Adrenal gland (tissue), 5 donors: ENCODE measurements around the gene NETO2.

Source experiments
- POLR2A ChIP-seq, 2 donors: fragments of 450-650 bp; IDR thresholded peaks; one replicate each; pipeline ENCODE4 v1.6.1; 2017; ENCODE audit warnings: antibody characterized with exemption in 2 of 2, mild to moderate bottlenecking in 2 of 2, moderate library complexity in 1 of 2
- TF ChIP-seq, protein P1 (sequence below), 6 experiments: fragments of 450-650 bp in 4 of 6; fragments of 200-600 bp in 2 of 6; sonication (generic) in 1 of 6; IDR thresholded peaks; 1 replicate in 5 of 6; 2 replicates in 1 of 6; pipeline versions ENCODE4 v1.5.1 to v1.8.0; 2016 to 2021; ENCODE audit warnings: antibody characterized with exemption in 6 of 6, mild to moderate bottlenecking in 2 of 6, moderate library complexity in 1 of 6
- donor health status: DM: no; HTN: no; CAD: no.

DNA sequence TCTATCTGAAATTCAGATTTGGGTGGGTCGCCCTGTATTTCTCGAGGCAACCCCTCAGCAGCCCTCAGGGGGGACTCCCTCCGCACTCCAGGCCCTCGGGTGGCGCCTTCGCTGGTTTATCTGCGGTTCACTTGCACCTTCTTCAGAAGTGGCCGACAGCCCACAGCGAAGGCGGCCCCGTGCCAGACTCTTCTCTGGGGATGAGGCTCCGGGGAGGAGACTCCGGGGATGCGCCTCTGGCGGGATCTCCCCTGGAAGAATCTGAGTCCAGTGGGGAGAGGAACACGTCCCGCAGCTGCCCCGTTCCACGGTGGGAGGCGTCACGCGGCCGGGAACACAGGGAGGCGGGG is 106.4 kb downstream of the NETO2 start:
- TF ChIP-seq, protein P1, sequence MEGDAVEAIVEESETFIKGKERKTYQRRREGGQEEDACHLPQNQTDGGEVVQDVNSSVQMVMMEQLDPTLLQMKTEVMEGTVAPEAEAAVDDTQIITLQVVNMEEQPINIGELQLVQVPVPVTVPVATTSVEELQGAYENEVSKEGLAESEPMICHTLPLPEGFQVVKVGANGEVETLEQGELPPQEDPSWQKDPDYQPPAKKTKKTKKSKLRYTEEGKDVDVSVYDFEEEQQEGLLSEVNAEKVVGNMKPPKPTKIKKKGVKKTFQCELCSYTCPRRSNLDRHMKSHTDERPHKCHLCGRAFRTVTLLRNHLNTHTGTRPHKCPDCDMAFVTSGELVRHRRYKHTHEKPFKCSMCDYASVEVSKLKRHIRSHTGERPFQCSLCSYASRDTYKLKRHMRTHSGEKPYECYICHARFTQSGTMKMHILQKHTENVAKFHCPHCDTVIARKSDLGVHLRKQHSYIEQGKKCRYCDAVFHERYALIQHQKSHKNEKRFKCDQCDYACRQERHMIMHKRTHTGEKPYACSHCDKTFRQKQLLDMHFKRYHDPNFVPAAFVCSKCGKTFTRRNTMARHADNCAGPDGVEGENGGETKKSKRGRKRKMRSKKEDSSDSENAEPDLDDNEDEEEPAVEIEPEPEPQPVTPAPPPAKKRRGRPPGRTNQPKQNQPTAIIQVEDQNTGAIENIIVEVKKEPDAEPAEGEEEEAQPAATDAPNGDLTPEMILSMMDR (IDR thresholded peaks at IDR 0.05): no peak
- no peak for TF ChIP-seq POLR2A (IDR thresholded peaks at IDR 0.05)
